ENCODE measurements around the gene RALGAPA1. TPM values are rescaled to one million over a fixed set of nuclear protein-coding genes. Genes with fewer than 3 reads are reported as not detected.

RALGAPA1 gene
- total and polyA plus RNA-seq, 2 donors (not counting 1 experiment from before 2014, with no cell fraction given): 17.3 to 94.0 TPM

GRCh38 chr14:35725930-35726329, 83.2 kb downstream of the RALGAPA1 start:
- ATAC-seq (ENCODE audit: low read depth) (no peak), DNase-seq (no peak)
- Histone ChIP-seq H2AFZ (ENCODE audit: insufficient read depth, low read depth, low read length, poor library complexity, severe bottlenecking) (no peak overlapping the region), H4K20me1 (ENCODE audit: control insufficient read depth, insufficient read depth, low read length, poor library complexity, severe bottlenecking) (peaks cover 5% of the 10 kb centered on the region), H3K9me3 (ENCODE audit: control extremely low read depth in 1 of 3, control insufficient read depth in 2 of 3, insufficient read depth in 1 of 3, low read length in 2 of 3) (no peaks in the 10 kb centered on the region), H3K36me3 (replicated peaks in 1 of 2; ENCODE audit: control extremely low read depth in 1 of 2, control insufficient read depth in 1 of 2, extremely low read depth in 1 of 2, insufficient read depth in 2 of 2, low read length in 1 of 2) (peaks cover 2 to 14% of the 10 kb centered on the region in 2 experiments), H3K4me2 (replicated peaks; ENCODE audit: low read depth, low read length, poor library complexity, severe bottlenecking) (no peak overlapping the region), H3K4me3 (ENCODE audit: control extremely low read depth in 1 of 5, extremely low read depth in 1 of 5, insufficient read depth in 1 of 5, low read depth in 2 of 5, low read length in 4 of 5) (no peak overlapping the region), H3K27me3 (replicated peaks in 1 of 4; ENCODE audit: control extremely low read depth in 1 of 4, control insufficient read depth in 3 of 4, insufficient read depth in 4 of 4, low read length in 3 of 4) (no peaks in the 10 kb centered on the region), H3K9ac (ENCODE audit: low read length) (no peak overlapping the region), H3K27ac (ENCODE audit: low read length in 2 of 2) (no peak overlapping the region), H3K79me2 (ENCODE audit: control insufficient read depth, insufficient read depth, low read length) (peaks cover under 1% of the 10 kb centered on the region), H3K4me1 (ENCODE audit: control insufficient read depth in 2 of 2, insufficient read depth in 2 of 2, low read length in 2 of 2) (no peaks in the 10 kb centered on the region)
- no peak for TF ChIP-seq EZH2 (IDR thresholded peaks at IDR 0.05; ENCODE audit: borderline replicate concordance, insufficient read depth, low read depth, low read length, poor library complexity, severe bottlenecking)
- no peak for TF ChIP-seq CTCF (IDR thresholded peaks at IDR 0.05)
- no peak overlapping the region for H3K27ac Mint-ChIP-seq
- ChIA-PET CTCF (no interaction called here), POLR2A (no interaction called here)
- H3K9me3 Mint-ChIP-seq (ENCODE audit: insufficient read depth): no peaks in the 10 kb centered on the region
- H3K27me3 Mint-ChIP-seq: no peaks in the 10 kb centered on the region
- intact Hi-C loops (cut with micrococcal nuclease): no loop called here
- WGBS (ENCODE audit: insufficient coverage): 83% methylated on average over 1 of the region's 5 CpGs
- no peaks in the 10 kb centered on the region for H3K4me1 Mint-ChIP-seq
- no peak overlapping the region for H3K4me3 Mint-ChIP-seq

GRCh38 chr14:35715079-35715478, 94.0 kb downstream of the RALGAPA1 start:
- DNase-seq (no peak), ATAC-seq (ENCODE audit: low read depth) (no peak)
- no peaks in the 10 kb centered on the region for H3K79me2 ChIP-seq (ENCODE audit: control insufficient read depth, insufficient read depth, low read length)
- no peaks in the 10 kb centered on the region for H3K27me3 ChIP-seq (replicated peaks in 1 of 4; ENCODE audit: control extremely low read depth in 1 of 4, control insufficient read depth in 3 of 4, insufficient read depth in 4 of 4, low read length in 3 of 4)
- no peak overlapping the region for H3K9ac ChIP-seq (ENCODE audit: low read length)
- WGBS (ENCODE audit: insufficient coverage): no CpG with 5 or more reads among the region's 1 CpG
- no peak overlapping the region for H2AFZ ChIP-seq (ENCODE audit: insufficient read depth, low read depth, low read length, poor library complexity, severe bottlenecking)
- TF ChIP-seq EZH2 (IDR thresholded peaks at IDR 0.05; ENCODE audit: borderline replicate concordance, insufficient read depth, low read depth, low read length, poor library complexity, severe bottlenecking): no peak
- no peak for TF ChIP-seq CTCF (IDR thresholded peaks at IDR 0.05)
- Mint-ChIP-seq H3K4me3 (no peak overlapping the region), H3K4me1 (no peaks in the 10 kb centered on the region), H3K9me3 (ENCODE audit: insufficient read depth) (no peaks in the 10 kb centered on the region), H3K27me3 (no peaks in the 10 kb centered on the region), H3K27ac (no peak overlapping the region)
- H3K4me3 ChIP-seq (ENCODE audit: control extremely low read depth in 1 of 5, extremely low read depth in 1 of 5, insufficient read depth in 1 of 5, low read depth in 2 of 5, low read length in 4 of 5): no peak overlapping the region
- no peaks in the 10 kb centered on the region for H3K9me3 ChIP-seq (ENCODE audit: control extremely low read depth in 1 of 3, control insufficient read depth in 2 of 3, insufficient read depth in 1 of 3, low read length in 2 of 3)
- no peak overlapping the region for H3K27ac ChIP-seq (ENCODE audit: low read length in 2 of 2)
- POLR2A ChIA-PET: no interaction called here
- H3K4me2 ChIP-seq (replicated peaks; ENCODE audit: low read depth, low read length, poor library complexity, severe bottlenecking): no peak overlapping the region
- H4K20me1 ChIP-seq (ENCODE audit: control insufficient read depth, insufficient read depth, low read length, poor library complexity, severe bottlenecking): no peaks in the 10 kb centered on the region
- no peaks in the 10 kb centered on the region for H3K4me1 ChIP-seq (ENCODE audit: control insufficient read depth in 2 of 2, insufficient read depth in 2 of 2, low read length in 2 of 2)
- peaks cover 1 to 17% of the 10 kb centered on the region in 2 experiments for H3K36me3 ChIP-seq (replicated peaks in 1 of 2; ENCODE audit: control extremely low read depth in 1 of 2, control insufficient read depth in 1 of 2, extremely low read depth in 1 of 2, insufficient read depth in 2 of 2, low read length in 1 of 2)
- CTCF ChIA-PET: no interaction called here
- intact Hi-C loops (cut with micrococcal nuclease): no loop called here
